ENCODE measurements around the gene MTX3. TPM values are rescaled to one million over a fixed set of nuclear protein-coding genes. Genes with fewer than 3 reads are reported as not detected.

Gene MTX3
- total RNA-seq, 2 donors from 2014 or later: 5.3 to 10.7 TPM

DNA sequence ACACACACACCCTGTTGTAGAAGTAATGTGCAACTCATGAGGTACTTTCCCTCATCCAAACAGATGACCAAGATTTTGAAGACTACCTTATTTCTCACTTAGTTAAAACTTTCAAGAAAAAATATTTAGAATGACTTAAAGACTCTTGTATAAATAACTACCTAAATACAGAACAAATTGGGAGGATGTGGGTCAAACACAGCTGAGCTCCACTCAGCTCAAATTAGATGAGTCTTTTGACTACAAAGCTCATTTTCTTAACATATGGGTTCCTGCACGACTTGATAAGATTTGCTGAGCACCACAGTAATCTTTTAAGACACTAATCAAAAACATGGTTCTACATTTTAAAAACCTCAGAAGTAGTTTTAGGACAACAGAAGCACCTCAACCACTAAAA is 8.9 kb downstream of the MTX3 start:
- Histone ChIP-seq H3K9me3 (no peaks in the 10 kb centered on the region), H3K4me3 (no peak overlapping the region), H3K36me3 (peaks cover 44% of the 10 kb centered on the region), H3K4me1 (no peaks in the 10 kb centered on the region), H3K27ac (no peak overlapping the region), H3K27me3 (no peaks in the 10 kb centered on the region)
- TF ChIP-seq, protein P1, sequence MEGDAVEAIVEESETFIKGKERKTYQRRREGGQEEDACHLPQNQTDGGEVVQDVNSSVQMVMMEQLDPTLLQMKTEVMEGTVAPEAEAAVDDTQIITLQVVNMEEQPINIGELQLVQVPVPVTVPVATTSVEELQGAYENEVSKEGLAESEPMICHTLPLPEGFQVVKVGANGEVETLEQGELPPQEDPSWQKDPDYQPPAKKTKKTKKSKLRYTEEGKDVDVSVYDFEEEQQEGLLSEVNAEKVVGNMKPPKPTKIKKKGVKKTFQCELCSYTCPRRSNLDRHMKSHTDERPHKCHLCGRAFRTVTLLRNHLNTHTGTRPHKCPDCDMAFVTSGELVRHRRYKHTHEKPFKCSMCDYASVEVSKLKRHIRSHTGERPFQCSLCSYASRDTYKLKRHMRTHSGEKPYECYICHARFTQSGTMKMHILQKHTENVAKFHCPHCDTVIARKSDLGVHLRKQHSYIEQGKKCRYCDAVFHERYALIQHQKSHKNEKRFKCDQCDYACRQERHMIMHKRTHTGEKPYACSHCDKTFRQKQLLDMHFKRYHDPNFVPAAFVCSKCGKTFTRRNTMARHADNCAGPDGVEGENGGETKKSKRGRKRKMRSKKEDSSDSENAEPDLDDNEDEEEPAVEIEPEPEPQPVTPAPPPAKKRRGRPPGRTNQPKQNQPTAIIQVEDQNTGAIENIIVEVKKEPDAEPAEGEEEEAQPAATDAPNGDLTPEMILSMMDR (IDR thresholded peaks at IDR 0.05): no peak
- DNase-seq (ENCODE audit: low spot score): no peak

DNA sequence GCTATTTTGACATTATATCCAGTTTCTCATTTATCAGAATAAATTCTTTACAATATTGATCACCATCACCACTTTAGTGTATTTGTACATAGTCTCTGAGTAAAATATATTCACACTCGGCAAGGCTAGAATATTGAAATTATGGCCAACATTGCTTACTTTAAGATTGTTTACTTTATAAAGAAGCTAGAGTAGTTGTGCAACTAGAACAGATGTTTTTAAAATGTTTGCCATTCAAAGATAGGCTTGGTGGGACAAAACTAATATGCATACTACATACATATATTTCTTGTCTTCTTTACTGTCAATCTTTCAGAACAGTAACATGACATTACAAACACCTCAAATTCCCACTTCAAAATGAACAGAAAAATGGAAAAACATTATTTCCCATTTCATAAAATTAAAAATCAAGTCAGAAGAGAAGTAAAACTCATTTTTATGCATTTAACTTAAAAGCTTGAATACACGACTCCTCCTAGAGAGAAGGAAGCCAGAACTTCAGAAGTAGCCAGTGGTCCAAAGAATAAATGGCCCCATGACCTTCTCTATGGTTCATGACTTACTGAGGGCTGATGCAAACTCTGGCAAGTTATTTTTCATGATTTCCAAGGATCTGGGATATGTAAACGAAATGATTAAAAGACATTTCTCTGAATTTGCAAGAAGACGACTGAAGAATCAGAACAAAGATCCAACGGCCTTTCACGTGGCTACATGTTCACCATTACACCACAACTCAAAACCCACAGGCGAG is 14.1 kb downstream of the MTX3 start:
- H3K4me1 ChIP-seq: no peaks in the 10 kb centered on the region
- H3K27ac ChIP-seq: no peak overlapping the region
- TF ChIP-seq, protein P1 (IDR thresholded peaks at IDR 0.05): no peak
- H3K27me3 ChIP-seq: no peaks in the 10 kb centered on the region
- DNase-seq (ENCODE audit: low spot score): no peak
- H3K36me3 ChIP-seq: peaks cover 9% of the 10 kb centered on the region
- no peaks in the 10 kb centered on the region for H3K9me3 ChIP-seq
- H3K4me3 ChIP-seq: no peak overlapping the region

DNA sequence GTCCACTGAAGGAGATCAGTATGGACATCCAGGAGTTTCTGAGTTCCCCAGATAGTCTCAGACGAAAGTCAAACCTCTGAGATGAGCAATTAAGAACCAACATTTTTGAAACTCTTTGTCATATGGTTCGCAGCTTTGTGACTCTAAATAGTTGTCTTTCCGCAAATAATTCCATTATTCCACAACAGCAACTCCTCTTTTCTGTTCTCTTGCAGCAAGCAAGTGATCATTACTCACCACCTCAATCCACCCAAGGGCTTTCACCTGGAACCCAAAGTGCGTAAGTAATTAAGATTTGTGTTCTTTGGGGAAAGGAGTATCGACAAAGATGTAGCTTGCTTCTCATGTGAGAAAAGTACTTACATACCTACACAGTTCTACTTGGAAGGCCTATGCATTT is 15.6 kb downstream of the MTX3 start:
- no peak for DNase-seq (ENCODE audit: low spot score)
- no peaks in the 10 kb centered on the region for H3K27me3 ChIP-seq
- no peaks in the 10 kb centered on the region for H3K4me1 ChIP-seq
- TF ChIP-seq, protein P1 (IDR thresholded peaks at IDR 0.05): no peak
- H3K36me3 ChIP-seq: no peaks in the 10 kb centered on the region
- no peaks in the 10 kb centered on the region for H3K9me3 ChIP-seq
- H3K4me3 ChIP-seq: no peak overlapping the region
- no peak overlapping the region for H3K27ac ChIP-seq

DNA sequence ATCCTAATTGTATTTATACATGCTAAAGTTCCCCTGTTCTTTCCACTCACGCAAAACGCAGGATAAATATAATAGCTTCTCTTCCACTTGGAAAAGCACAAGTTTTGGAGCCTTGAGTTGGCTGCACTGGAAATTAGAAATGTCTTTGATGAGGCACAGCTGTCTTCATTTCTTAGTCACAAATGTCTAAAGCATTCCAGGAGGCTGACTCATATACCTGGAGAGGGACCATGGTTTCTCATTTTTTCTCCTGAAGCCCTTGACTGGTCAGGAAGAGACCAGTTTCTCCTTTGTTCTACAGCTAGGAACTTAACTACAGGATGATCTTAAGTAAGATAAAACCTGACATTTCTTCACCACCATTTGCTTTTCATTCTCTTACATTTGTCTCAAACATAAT is 16.2 kb downstream of the MTX3 start:
- Histone ChIP-seq H3K27me3 (no peaks in the 10 kb centered on the region), H3K4me3 (no peak overlapping the region), H3K27ac (no peak overlapping the region), H3K9me3 (no peaks in the 10 kb centered on the region), H3K36me3 (no peaks in the 10 kb centered on the region), H3K4me1 (no peaks in the 10 kb centered on the region)
- TF ChIP-seq, protein P1 (IDR thresholded peaks at IDR 0.05): no peak
- DNase-seq (ENCODE audit: low spot score): no peak

DNA sequence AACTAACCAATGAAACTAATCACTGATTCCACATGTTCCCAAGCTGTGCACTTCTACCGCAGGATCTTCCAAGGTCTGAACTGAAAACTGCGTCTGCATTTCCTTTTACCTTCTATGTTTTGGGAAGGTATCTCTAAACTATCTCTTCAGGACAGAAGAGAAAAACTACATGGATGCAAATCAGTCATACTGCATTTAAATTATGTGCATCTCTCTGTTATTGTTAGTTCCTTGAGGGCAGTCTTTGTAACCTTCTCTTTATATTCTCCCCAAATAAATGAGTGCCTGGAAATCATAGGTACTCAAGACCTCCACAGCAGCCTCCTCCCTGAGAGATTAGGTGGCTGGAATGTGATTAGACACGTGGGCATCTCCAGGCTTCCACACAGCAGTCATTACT is 17.1 kb downstream of the MTX3 start:
- TF ChIP-seq, protein P1 (IDR thresholded peaks at IDR 0.05): no peak
- Histone ChIP-seq H3K27me3 (no peaks in the 10 kb centered on the region), H3K9me3 (no peaks in the 10 kb centered on the region), H3K4me3 (no peak overlapping the region), H3K4me1 (no peaks in the 10 kb centered on the region), H3K36me3 (no peaks in the 10 kb centered on the region), H3K27ac (no peak overlapping the region)
- no peak for DNase-seq (ENCODE audit: low spot score)

DNA sequence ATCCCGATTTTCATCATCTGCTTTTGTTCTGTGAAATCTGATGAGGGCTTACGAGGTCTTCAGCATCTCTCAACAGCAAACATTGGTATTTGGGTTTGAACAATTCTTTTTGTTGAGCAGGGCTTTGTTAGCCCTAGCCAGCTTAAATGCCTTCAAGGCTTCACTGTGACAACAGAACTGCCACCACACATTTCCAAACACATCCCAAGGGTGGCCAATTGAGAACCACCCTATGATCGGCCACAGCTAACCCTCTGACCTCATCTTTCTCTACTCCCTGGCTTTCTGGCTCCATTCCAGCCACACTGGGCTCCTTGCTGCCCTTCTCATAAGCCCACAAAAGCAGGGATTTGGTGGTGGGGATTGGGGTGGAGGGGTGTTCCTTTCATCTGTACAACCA is 17.6 kb downstream of the MTX3 start:
- TF ChIP-seq, protein P1 (IDR thresholded peaks at IDR 0.05): no peak
- no peak for DNase-seq (ENCODE audit: low spot score)
- Histone ChIP-seq H3K36me3 (no peaks in the 10 kb centered on the region), H3K4me1 (no peaks in the 10 kb centered on the region), H3K4me3 (no peak overlapping the region), H3K9me3 (no peaks in the 10 kb centered on the region), H3K27me3 (no peaks in the 10 kb centered on the region), H3K27ac (no peak overlapping the region)
